Keratinocyte (primary cell): Measurements from ENCODE around the gene TMEM143. TPM values are rescaled to one million over a fixed set of nuclear protein-coding genes. Genes with fewer than 3 reads are reported as not detected.

ENCODE experiments used
- DNase-seq: peaks from one replicate; pipeline ENCODE4 v3.0.0-alpha.2; 2011; ENCODE audit warnings: low read depth, missing footprints, low spot score
- FAIRE-seq: peaks from 2 replicates; lab custom pipeline; 2011; peaks lifted over from hg19 to GRCh38; lab: Jason Lieb, UNC
- H2AFZ ChIP-seq: 2 replicates; pipeline ENCODE4 v1.6.0; 2012; ENCODE audit warnings: low read length, control low read depth, inconsistent platforms; ENCODE audit not compliant: control insufficient read depth
- H3K27ac ChIP-seq: 2 replicates; pipeline ENCODE4 v1.5.1; 2011; ENCODE audit warnings: low read length; ENCODE audit not compliant: control insufficient read depth, insufficient read depth
- H3K27me3 ChIP-seq: 3 replicates; pipeline ENCODE4 v1.6.0; 2011; ENCODE audit warnings: low read length; ENCODE audit not compliant: control insufficient read depth, insufficient read depth; ENCODE audit errors: extremely low read depth
- H3K36me3 ChIP-seq, 2 experiments: 2 replicates in 1 of 2; 3 replicates in 1 of 2; pipeline ENCODE4 v1.5.1; 2011; ENCODE audit warnings: low read length in 2 of 2, mild to moderate bottlenecking in 1 of 2; ENCODE audit not compliant: control insufficient read depth in 2 of 2, insufficient read depth in 2 of 2; ENCODE audit errors: extremely low read depth in 1 of 2
- H3K4me1 ChIP-seq: 3 replicates; pipeline ENCODE4 v1.5.1; 2011; ENCODE audit warnings: low read length; ENCODE audit not compliant: control insufficient read depth, insufficient read depth; ENCODE audit errors: extremely low read depth
- H3K4me2 ChIP-seq: 3 replicates; pipeline ENCODE4 v1.6.0; 2011; ENCODE audit warnings: low read depth, low read length; ENCODE audit not compliant: control insufficient read depth, insufficient read depth; ENCODE audit errors: extremely low read depth
- H3K4me3 ChIP-seq, 3 experiments: fragments of 200-600 bp in 1 of 3; sonication (generic) in 1 of 3; 2 replicates in 2 of 3; 3 replicates in 1 of 3; pipeline ENCODE4 v1.5.1; 2011 to 2016; ENCODE audit warnings: low read length in 3 of 3, mild to moderate bottlenecking in 3 of 3, control low read depth in 2 of 3, inconsistent platforms in 1 of 3, low read depth in 1 of 3, mixed read lengths in 1 of 3, mixed run types in 1 of 3, moderate library complexity in 1 of 3; ENCODE audit not compliant: control insufficient read depth in 2 of 3, insufficient read depth in 2 of 3; ENCODE audit errors: extremely low read depth in 1 of 3
- H3K79me2 ChIP-seq: 2 replicates; pipeline ENCODE4 v1.6.0; 2012; ENCODE audit warnings: low read length; ENCODE audit not compliant: control insufficient read depth, insufficient read depth
- H3K9ac ChIP-seq: 3 replicates; pipeline ENCODE4 v1.6.0; 2011; ENCODE audit warnings: low read length; ENCODE audit not compliant: control insufficient read depth, insufficient read depth; ENCODE audit errors: extremely low read depth
- H3K9me1 ChIP-seq: 3 replicates; pipeline ENCODE4 v1.6.0; 2011; ENCODE audit warnings: low read length; ENCODE audit not compliant: control insufficient read depth, insufficient read depth; ENCODE audit errors: extremely low read depth
- H3K9me3 ChIP-seq: 2 replicates; pipeline ENCODE4 v1.5.1; 2012; ENCODE audit warnings: low read depth, low read length; ENCODE audit not compliant: control insufficient read depth
- H4K20me1 ChIP-seq: 3 replicates; pipeline ENCODE4 v1.6.0; 2011; ENCODE audit warnings: low read length; ENCODE audit not compliant: control insufficient read depth, insufficient read depth; ENCODE audit errors: extremely low read depth
- CTCF ChIP-seq, 3 experiments: IDR thresholded peaks in 1 of 3; conservative IDR thresholded peaks in 1 of 3; optimal IDR thresholded peaks in 1 of 3; 2 replicates in 2 of 3; 3 replicates in 1 of 3; pipeline versions ENCODE3 to v1.5.1; 2011; ENCODE audit warnings: low read length in 3 of 3, mild to moderate bottlenecking in 3 of 3, moderate library complexity in 2 of 3, control low read depth in 1 of 3, inconsistent platforms in 1 of 3; ENCODE audit not compliant: insufficient read depth in 2 of 3; ENCODE audit errors: extremely low read depth in 1 of 3
- EZH2 ChIP-seq: IDR thresholded peaks from one replicate; pipeline ENCODE4 v1.6.1; 2012; ENCODE audit warnings: inconsistent platforms, mild to moderate bottlenecking, low read length, moderate library complexity
- dilution Hi-C: fragments of 300-500 bp; cut with MboI; formaldehyde crosslinking; loops from one replicate; pipeline ENCODE4 v1.7.0; 2020; ENCODE audit warnings: low sequenced_read_pairs; ENCODE audit not compliant: extremely low pct_ligation_motif_present
- polyA plus RNA-seq, 5 experiments: library from polyadenylated mRNA; depleted of rRNA in 3 of 5; stranded (reverse) in 3 of 5; stranded (forward) in 1 of 5; unstranded in 1 of 5; fragments of >200 nt; gene quantifications; 1 replicate in 1 of 5; 2 replicates in 3 of 5; 3 replicates in 1 of 5; pipeline versions ENCODE4 v1.2.1 to v1.2.3, GENCODE V29; 2011 to 2012; ENCODE audit warnings: missing spikeins in 2 of 5, low read depth in 1 of 5, low replicate concordance in 1 of 5

Gene TMEM143
- polyA plus RNA-seq, 1 donor (not counting 4 experiments of a cell fraction or from before 2014, with no cell fraction given) = 2.9 TPM

- H3K4me1 ChIP-seq = peaks cover 17% of the 10 kb centered on the region
- dilution Hi-C loops = no loop called here
- H3K9ac ChIP-seq = no peak overlapping the region
These were observed 31.4 kb upstream of the TMEM143 start for GRCh38 chr19:48395170-48395455.

GRCh38 chr19:48394331-48395169, 30.8 kb upstream of the TMEM143 start:
- DNase-seq (no peak), FAIRE-seq (no peak)
- Histone ChIP-seq H3K4me2 (no peak overlapping the region), H3K9me3 (no peaks in the 10 kb centered on the region), H3K27me3 (peaks cover 37% of the 10 kb centered on the region), H3K27ac (no peak overlapping the region), H4K20me1 (no peaks in the 10 kb centered on the region), H3K4me1 (peaks cover 17% of the 10 kb centered on the region), H2AFZ (no peak overlapping the region), H3K79me2 (peaks cover 12% of the 10 kb centered on the region), H3K9me1 (no peaks in the 10 kb centered on the region), H3K9ac (no peak overlapping the region), H3K4me3 (no peak overlapping the region), H3K36me3 (peaks cover 0 to under 1% of the 10 kb centered on the region in 2 experiments)
- no peak for TF ChIP-seq CTCF (optimal IDR thresholded peaks at IDR 0.05 in 1 of 3, IDR thresholded peaks at IDR 0.05 in 1 of 3, conservative IDR thresholded peaks at IDR 0.05 in 1 of 3; ENCODE audit: extremely low read depth in 1 of 3, insufficient read depth in 2 of 3, low read length in 3 of 3)
- TF ChIP-seq EZH2 = peak; percentile 98
- dilution Hi-C loops = no loop called here

More at GRCh38 chr19:48395170-48395455, 31.4 kb upstream of the TMEM143 start:
- Histone ChIP-seq H3K9me1 (no peaks in the 10 kb centered on the region), H4K20me1 (no peaks in the 10 kb centered on the region), H3K27me3 (peaks cover 37% of the 10 kb centered on the region), H3K36me3 (no peaks in the 10 kb centered on the region), H3K27ac (no peak overlapping the region), H3K4me3 (no peak overlapping the region), H3K79me2 (peaks cover 12% of the 10 kb centered on the region), H3K9me3 (no peaks in the 10 kb centered on the region), H2AFZ (no peak overlapping the region), H3K4me2 (no peak overlapping the region)
- TF ChIP-seq EZH2 (peak; percentile 54), CTCF (optimal IDR thresholded peaks at IDR 0.05 in 1 of 3, IDR thresholded peaks at IDR 0.05 in 1 of 3, conservative IDR thresholded peaks at IDR 0.05 in 1 of 3; ENCODE audit: extremely low read depth in 1 of 3, insufficient read depth in 2 of 3, low read length in 3 of 3) (no peak)
- no peak for DNase-seq
- no peak for FAIRE-seq
